ENCODE results near the gene GTPBP10.
A peak's percentile ranks its signal among the peaks of the same experiment; 100 is the strongest.

The GTPBP10 gene

GRCh38 chr7:90390926-90391325 lies 44.4 kb downstream of the GTPBP10 start:
- POLR2A ChIA-PET = no interaction called here
- DNase-seq (ENCODE audit: extremely low spot score) = no peak
- CTCF ChIA-PET = interaction anchor here (1.2 to 1.4 kb wide), 3 partner anchors 9 to 179 kb away, joined by 3 to 4 read pairs (median 4); partner anchors contain the start of gene STEAP2
- TF ChIP-seq CTCF (IDR thresholded peaks at IDR 0.05; ENCODE audit: control extremely low read depth, extremely low read depth, low read depth, missing control alignments) = no peak

GRCh38 chr7:90391488-90391887 lies 45.0 kb downstream of the GTPBP10 start:
- ChIA-PET POLR2A (no interaction called here), CTCF (no interaction called here)
- TF ChIP-seq CTCF (IDR thresholded peaks at IDR 0.05; ENCODE audit: control extremely low read depth, extremely low read depth, low read depth, missing control alignments) = no peak
- DNase-seq (ENCODE audit: extremely low spot score) = no peak

- DNase-seq (ENCODE audit: extremely low spot score) = no peak
- POLR2A ChIA-PET = no interaction called here
- no peak for TF ChIP-seq CTCF (IDR thresholded peaks at IDR 0.05; ENCODE audit: control extremely low read depth, extremely low read depth, low read depth, missing control alignments)
- CTCF ChIA-PET = no interaction called here
These were observed 49.9 kb downstream of the GTPBP10 start for GRCh38 chr7:90396420-90396819.

GRCh38 chr7:90401989-90402388 lies 55.5 kb downstream of the GTPBP10 start:
- ChIA-PET POLR2A (no interaction called here), CTCF (interaction anchor here (1.2 kb wide), 1 partner anchor 8 kb away, joined by 3 read pairs; no protein-coding TSS in a partner anchor)
- TF ChIP-seq CTCF (IDR thresholded peaks at IDR 0.05; ENCODE audit: control extremely low read depth, extremely low read depth, low read depth, missing control alignments) = no peak
- DNase-seq (ENCODE audit: extremely low spot score) = no peak

GRCh38 chr7:90402785-90403173 lies 56.3 kb downstream of the GTPBP10 start:
- ChIA-PET POLR2A (no interaction called here), CTCF (interaction anchor here (1.1 kb wide), 1 partner anchor 16 kb away, joined by 3 read pairs; no protein-coding TSS in a partner anchor)
- no peak for DNase-seq (ENCODE audit: extremely low spot score)
- TF ChIP-seq CTCF (IDR thresholded peaks at IDR 0.05; ENCODE audit: control extremely low read depth, extremely low read depth, low read depth, missing control alignments) = no peak

GRCh38 chr7:90403174-90404113 lies 56.9 kb downstream of the GTPBP10 start, which contains the start of gene CLDN12:
Gene CLDN12 (plus strand): TSS chr7:90403461. CDS start chr7:90412677, 9,216 bp downstream.
- POLR2A ChIA-PET = interaction anchor here (0.7 kb wide), 1 partner anchor 58 kb away, joined by 3 read pairs; no protein-coding TSS in a partner anchor
- CTCF ChIA-PET = interaction anchor here (0.8 to 1.1 kb wide), 3 partner anchors 16 to 58 kb away, joined by 3 read pairs; no protein-coding TSS in a partner anchor

More at GRCh38 chr7:90403174-90404113, 56.9 kb downstream of the GTPBP10 start, which contains the start of gene CLDN12:
- TF ChIP-seq CTCF (IDR thresholded peaks at IDR 0.05; ENCODE audit: control extremely low read depth, extremely low read depth, low read depth, missing control alignments) = no peak
- DNase-seq (ENCODE audit: extremely low spot score) = peak; percentile 82
